ENCODE measurements around the gene ANAPC13. TPM values are rescaled to one million over a fixed set of nuclear protein-coding genes. Genes with fewer than 3 reads are reported as not detected.

Gene ANAPC13
- total RNA-seq, 2 donors from 2014 or later, result 52.2 to 66.2 TPM

GRCh38 chr3:134527037-134527436 is 41.3 kb upstream of the ANAPC13 start:
- Histone ChIP-seq H3K4me3 (no peak overlapping the region), H3K27me3 (replicated peaks; ENCODE audit: insufficient read depth) (no peaks in the 10 kb centered on the region), H3K27ac (no peak overlapping the region), H3K36me3 (no peaks in the 10 kb centered on the region), H3K4me1 (ENCODE audit: control insufficient read depth in 1 of 2, low read depth in 2 of 2) (no peaks in the 10 kb centered on the region), H3K9me3 (peaks cover 25% of the 10 kb centered on the region)
- ATAC-seq (ENCODE audit: insufficient number of reproducible peaks, low FRiP score, low read depth) (no peak), DNase-seq (ENCODE audit: low spot score) (no peak)
- no peak for TF ChIP-seq CTCF (IDR thresholded peaks at IDR 0.05)

- peaks cover 25% of the 10 kb centered on the region for H3K9me3 ChIP-seq
- no peak for DNase-seq (ENCODE audit: low spot score)
- TF ChIP-seq CTCF (IDR thresholded peaks at IDR 0.05), result no peak
- no peaks in the 10 kb centered on the region for H3K36me3 ChIP-seq
- no peak for ATAC-seq (ENCODE audit: insufficient number of reproducible peaks, low FRiP score, low read depth)
- H3K27me3 ChIP-seq (replicated peaks; ENCODE audit: insufficient read depth), result no peaks in the 10 kb centered on the region
- H3K27ac ChIP-seq, result no peak overlapping the region
- H3K4me1 ChIP-seq (ENCODE audit: control insufficient read depth in 1 of 2, low read depth in 2 of 2), result no peaks in the 10 kb centered on the region
- H3K4me3 ChIP-seq, result no peak overlapping the region
Observed at GRCh38 chr3:134526319-134526718, 40.5 kb upstream of the ANAPC13 start.

- TF ChIP-seq CTCF (IDR thresholded peaks at IDR 0.05), result no peak
- Histone ChIP-seq H3K4me3 (no peak overlapping the region), H3K36me3 (no peaks in the 10 kb centered on the region), H3K9me3 (peaks cover 25% of the 10 kb centered on the region), H3K27ac (no peak overlapping the region), H3K4me1 (ENCODE audit: control insufficient read depth in 1 of 2, low read depth in 2 of 2) (no peaks in the 10 kb centered on the region), H3K27me3 (replicated peaks; ENCODE audit: insufficient read depth) (no peaks in the 10 kb centered on the region)
- no peak for DNase-seq (ENCODE audit: low spot score)
- no peak for ATAC-seq (ENCODE audit: insufficient number of reproducible peaks, low FRiP score, low read depth)
Observed at GRCh38 chr3:134525293-134525692, 39.5 kb upstream of the ANAPC13 start.

- no peaks in the 10 kb centered on the region for H3K27me3 ChIP-seq (replicated peaks; ENCODE audit: insufficient read depth)
- H3K36me3 ChIP-seq, result no peaks in the 10 kb centered on the region
- TF ChIP-seq CTCF (IDR thresholded peaks at IDR 0.05), result no peak
- peaks cover 25% of the 10 kb centered on the region for H3K9me3 ChIP-seq
- DNase-seq (ENCODE audit: low spot score) (no peak), ATAC-seq (ENCODE audit: insufficient number of reproducible peaks, low FRiP score, low read depth) (no peak)
- no peak overlapping the region for H3K4me3 ChIP-seq
- H3K27ac ChIP-seq, result no peak overlapping the region
- H3K4me1 ChIP-seq (ENCODE audit: control insufficient read depth in 1 of 2, low read depth in 2 of 2), result peaks cover 0 to 2% of the 10 kb centered on the region in 2 donors
Observed at GRCh38 chr3:134522541-134522940, 36.8 kb upstream of the ANAPC13 start.

GRCh38 chr3:134517791-134518190 is 32.0 kb upstream of the ANAPC13 start:
- no peak for TF ChIP-seq CTCF (IDR thresholded peaks at IDR 0.05)
- H3K27ac ChIP-seq, result no peak overlapping the region
- peaks cover 3% of the 10 kb centered on the region for H3K9me3 ChIP-seq
- DNase-seq (ENCODE audit: low spot score) (no peak), ATAC-seq (ENCODE audit: insufficient number of reproducible peaks, low FRiP score, low read depth) (no peak)
- no peaks in the 10 kb centered on the region for H3K36me3 ChIP-seq
- peaks cover 0 to 4% of the 10 kb centered on the region in 2 donors for H3K4me1 ChIP-seq (ENCODE audit: control insufficient read depth in 1 of 2, low read depth in 2 of 2)
- H3K4me3 ChIP-seq, result no peak overlapping the region
- H3K27me3 ChIP-seq (replicated peaks; ENCODE audit: insufficient read depth), result no peaks in the 10 kb centered on the region
